K562 (cell line): ENCODE data around the gene PSMA2. TPM values are rescaled to one million over a fixed set of nuclear protein-coding genes. Genes with fewer than 3 reads are reported as not detected.

Experiments used
- ATAC-seq: fragments of 200-7000 bp; cut with Tn5 transposase; 3 replicates; pipeline ENCODE4 v1.9.1; 2020; ENCODE audit warnings: moderate library complexity
- BruUV-seq: library from RNA; stranded (reverse); fragments of 400-500 nt; replicated peaks from 2 replicates; lab custom pipeline; 2021; lab: Mats Ljungman, UMichigan
- CTCF ChIA-PET: fragments of 300-600 bp; formaldehyde crosslinking; extraction: SDS; loops from one replicate; lab custom pipeline; 2021; ENCODE audit warnings: low intra/inter-chr PET ratio; lab: Yijun Ruan, JAX
- POLR2A ChIA-PET: fragments of 300-600, 350-650 bp; sonication (Branson Sonifier 250); formaldehyde crosslinking; extraction: SDS; loops from one replicate; lab custom pipeline; 2021; ENCODE audit warnings: antibody characterized with exemption, inconsistent platforms; lab: Yijun Ruan, JAX
- DNase-seq, 4 experiments: peaks; one replicate each; pipeline versions ENCODE4 v3.0.0 to v3.0.0-alpha.2; 2011 to 2018; ENCODE audit warnings: low spot score in 3 of 4, mixed read lengths in 3 of 4; ENCODE audit errors: extremely low read depth in 1 of 4
- FAIRE-seq: peaks from 2 replicates; lab custom pipeline; 2011; peaks lifted over from hg19 to GRCh38; lab: Jason Lieb, UNC
- H2AFZ ChIP-seq: 2 replicates; pipeline ENCODE4 v1.6.0; 2011; ENCODE audit warnings: low read depth, low read length, control low read depth, inconsistent platforms
- H3K27ac ChIP-seq: fragments of 200-600 bp; 3 replicates; pipeline ENCODE4 v1.8.0; 2011; ENCODE audit warnings: low read depth, mild to moderate bottlenecking, control low read depth, inconsistent platforms, low read length, moderate library complexity, mixed read lengths; ENCODE audit errors: extremely low read depth
- H3K27me3 ChIP-seq, 2 experiments: fragments of 300-600 bp in 1 of 2; 2 replicates in 1 of 2; 3 replicates in 1 of 2; pipeline versions ENCODE4 v1.6.0 to v1.8.0; 2011; ENCODE audit warnings: inconsistent platforms in 2 of 2, low read length in 2 of 2, mild to moderate bottlenecking in 1 of 2, mixed read lengths in 1 of 2, moderate library complexity in 1 of 2; ENCODE audit not compliant: control insufficient read depth in 2 of 2, insufficient read depth in 2 of 2
- H3K36me3 ChIP-seq: fragments of 300-600 bp; 3 replicates; pipeline ENCODE4 v1.8.0; 2011; ENCODE audit warnings: mild to moderate bottlenecking, low read length, inconsistent platforms; ENCODE audit not compliant: control insufficient read depth, insufficient read depth
- H3K4me1 ChIP-seq, 2 experiments: fragments of 200-600 bp in 1 of 2; replicated peaks in 1 of 2; 2 replicates in 1 of 2; 3 replicates in 1 of 2; pipeline versions ENCODE4 v1.5.1 to v1.8.0; 2011; ENCODE audit warnings: inconsistent platforms in 2 of 2, low read length in 2 of 2, mild to moderate bottlenecking in 1 of 2, mixed read lengths in 1 of 2, moderate library complexity in 1 of 2; ENCODE audit not compliant: control insufficient read depth in 2 of 2, insufficient read depth in 2 of 2
- H3K4me2 ChIP-seq: 2 replicates; pipeline ENCODE4 v1.6.1; 2011; ENCODE audit warnings: low read length, control low read depth, inconsistent platforms, mixed read lengths; ENCODE audit not compliant: insufficient read depth
- H3K4me3 ChIP-seq: fragments of 200-600 bp; sonication (generic), shearing (Covaris generic); 2 replicates; pipeline ENCODE4 v1.5.1; 2016; ENCODE audit warnings: control low read depth, inconsistent platforms
- H3K79me2 ChIP-seq: fragments of 200-600 bp; 3 replicates; pipeline ENCODE4 v1.8.0; 2011; ENCODE audit warnings: low read length, inconsistent platforms; ENCODE audit not compliant: control insufficient read depth, insufficient read depth
- H3K9ac ChIP-seq, 2 experiments: 2 replicates each; pipeline versions ENCODE4 v1.6.0 to v1.6.1; 2011; ENCODE audit warnings: low read depth in 2 of 2, low read length in 2 of 2, control low read depth in 1 of 2, inconsistent platforms in 1 of 2, mild to moderate bottlenecking in 1 of 2, mixed read lengths in 1 of 2; ENCODE audit not compliant: insufficient read depth in 1 of 2
- H3K9me1 ChIP-seq: one replicate; pipeline ENCODE4 v1.6.0; 2011; ENCODE audit warnings: inconsistent platforms, mild to moderate bottlenecking, low read length, moderate library complexity; ENCODE audit not compliant: control insufficient read depth, insufficient read depth
- H3K9me3 ChIP-seq: replicated peaks from 2 replicates; pipeline ENCODE4 v1.5.1; 2011; ENCODE audit warnings: low read depth, low read length, inconsistent platforms; ENCODE audit not compliant: control insufficient read depth, insufficient read depth
- H4K20me1 ChIP-seq: replicated peaks from 2 replicates; pipeline ENCODE4 v1.6.1; 2011; ENCODE audit warnings: low read length, inconsistent platforms, mixed read lengths; ENCODE audit not compliant: control insufficient read depth, insufficient read depth
- ARID1B ChIP-seq: fragments of 450-650 bp; IDR thresholded peaks from 2 replicates; pipeline ENCODE4 v1.6.1; 2016; ENCODE audit warnings: antibody characterized with exemption, mild to moderate bottlenecking, inconsistent platforms
- PHF21A ChIP-seq: fragments of 450-650 bp; IDR thresholded peaks from 2 replicates; pipeline ENCODE4 v1.6.1; 2017; ENCODE audit warnings: low read depth, borderline replicate concordance
- TAF1 ChIP-seq: IDR thresholded peaks from 2 replicates; pipeline ENCODE4 v1.6.1; 2011; ENCODE audit warnings: mild to moderate bottlenecking, low read length, moderate library complexity; ENCODE audit not compliant: insufficient read depth, control insufficient read depth, severe bottlenecking; ENCODE audit errors: extremely low read depth
- TFAM ChIP-seq: fragments of 250-450 bp; sonication (Bioruptor Pico); conservative IDR thresholded peaks from 2 replicates; pipeline ENCODE4 v1.5.0; 2021; ENCODE audit warnings: mild to moderate bottlenecking, moderate library complexity
- ZNF780A ChIP-seq: fragments of 250-450 bp; sonication (Bioruptor Pico); IDR thresholded peaks from 2 replicates; pipeline ENCODE4 v1.5.0; 2021; ENCODE audit warnings: mild to moderate bottlenecking
- WGBS: fragments of 100-300 bp; shearing (Covaris generic); methylation state at CpG from one replicate; pipeline ENCODE4 v1.1.6; 2016; ENCODE audit warnings: low coverage, mixed read lengths; ENCODE audit not compliant: insufficient coverage; ENCODE audit errors: missing lambda C conversion rate; 5-methylcytosine and 5-hydroxymethylcytosine counted together
- in situ Hi-C: fragments of 300-500 bp; cut with MboI; formaldehyde crosslinking; loops from 4 replicates; pipeline ENCODE4 v1.15.0; 2018; ENCODE audit warnings: inconsistent platforms, mixed read lengths
- intact Hi-C: fragments of 100-400 bp; cut with micrococcal nuclease; formaldehyde crosslinking; loops from 2 replicates; pipeline ENCODE4 v1.14.2; 2022
- polyA plus RNA-seq, 8 experiments: library from polyadenylated mRNA; depleted of rRNA in 4 of 8; stranded (reverse) in 5 of 8; unstranded in 3 of 8; fragments of >200 nt; fragmentation: Nextera tagmentation in 2 of 8; fragmentation: Illumina TruSeq in 1 of 8; extraction: Ambion mirVana in 2 of 8; extraction: Trizol in 1 of 8; gene quantifications; 2 replicates each; pipeline versions ENCODE4 v1.2.1 to v1.2.3, GENCODE V29; 2011 to 2014; ENCODE audit warnings: inconsistent platforms in 1 of 8, missing spikeins in 1 of 8
- total RNA-seq, 7 experiments: library from RNA; depleted of rRNA in 6 of 7; stranded (reverse); fragments of >200 nt in 6 of 7; fragmentation: Illumina TruSeq in 2 of 7; extraction: Trizol in 2 of 7; gene quantifications; 2 replicates each; pipeline versions ENCODE4 v1.2.1 to v1.2.3, GENCODE V29; 2011 to 2021; ENCODE audit warnings: low replicate concordance in 1 of 7
- TF ChIP-seq, protein P1 (sequence below): fragments of 250-450 bp; sonication (Bioruptor Pico); IDR thresholded peaks from 2 replicates; pipeline ENCODE4 v1.5.0; 2021

Gene PSMA2
- total and polyA plus RNA-seq, 9 of the 15 experiments (the other 6 are each of a cell fraction or from before 2014, with no cell fraction given), result 91.7 to 1,070 (median 213) TPM

DNA sequence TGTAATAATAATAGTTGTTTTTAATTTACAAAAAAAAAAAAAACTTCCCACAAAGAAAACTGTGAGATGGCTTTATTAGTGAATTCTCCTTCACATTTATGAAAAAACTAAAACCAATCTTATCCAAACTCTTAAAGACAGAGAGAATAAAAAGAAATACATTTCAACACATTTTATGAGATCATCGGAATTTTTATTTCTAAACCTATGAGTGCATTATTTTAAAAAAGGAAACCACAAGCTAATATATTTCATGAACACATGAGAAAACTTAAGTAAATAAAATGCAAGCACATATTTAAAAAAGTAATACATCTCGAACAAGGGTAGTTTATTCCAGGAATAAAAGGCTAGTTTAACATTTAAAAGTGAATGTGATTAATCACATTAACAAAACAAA lies 51.6 kb downstream of the PSMA2 start:
- Histone ChIP-seq H3K79me2 (no peaks in the 10 kb centered on the region), H3K27me3 (no peaks in the 10 kb centered on the region), H3K27ac (no peak overlapping the region), H4K20me1 (no peaks in the 10 kb centered on the region), H3K4me1 (peaks cover 0 to 18% of the 10 kb centered on the region in 2 experiments; a peak in 2 of 5 replicates), H3K9me1 (no peaks in the 10 kb centered on the region), H3K9me3 (no peaks in the 10 kb centered on the region), H3K36me3 (no peaks in the 10 kb centered on the region), H3K4me3 (no peak overlapping the region), H2AFZ (no peak overlapping the region), H3K4me2 (no peak overlapping the region), H3K9ac (no peak overlapping the region)
- ChIA-PET CTCF (interaction anchor here (0.6 kb wide), 1 partner anchor 31 kb away, joined by 3 read pairs; no protein-coding TSS in a partner anchor), POLR2A (no interaction called here)
- in situ Hi-C loops (no loop called here), intact Hi-C loops (no loop called here)
- FAIRE-seq (no peak), ATAC-seq (no peak), DNase-seq (no peak)
- WGBS, result 25% methylated on average over 2 of the region's 2 CpGs
- TF ChIP-seq TAF1, result no peak
- TF ChIP-seq, protein P1, sequence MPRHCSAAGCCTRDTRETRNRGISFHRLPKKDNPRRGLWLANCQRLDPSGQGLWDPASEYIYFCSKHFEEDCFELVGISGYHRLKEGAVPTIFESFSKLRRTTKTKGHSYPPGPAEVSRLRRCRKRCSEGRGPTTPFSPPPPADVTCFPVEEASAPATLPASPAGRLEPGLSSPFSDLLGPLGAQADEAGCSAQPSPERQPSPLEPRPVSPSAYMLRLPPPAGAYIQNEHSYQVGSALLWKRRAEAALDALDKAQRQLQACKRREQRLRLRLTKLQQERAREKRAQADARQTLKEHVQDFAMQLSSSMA (CRISPR knock-in tag), result no peak
- TF ChIP-seq ZNF780A (CRISPR knock-in tag), result no peak
- TF ChIP-seq TFAM (CRISPR knock-in tag), result no peak
- no peak for TF ChIP-seq ARID1B
- TF ChIP-seq PHF21A, result no peak
- BruUV-seq, result no TSS peak
